Islet of Langerhans (tissue), 1 donor: ENCODE measurements around the gene TIMM21.

Experiments
- FAIRE-seq: peaks from one replicate; lab custom pipeline; 2011; peaks lifted over from hg19 to GRCh38; lab: Jason Lieb, UNC

The TIMM21 gene

GRCh38 chr18:74194691-74195090 is 46.4 kb downstream of the TIMM21 start:
- FAIRE-seq = no peak

GRCh38 chr18:74196220-74197119 is 48.1 kb downstream of the TIMM21 start:
- FAIRE-seq = peak; percentile 99

GRCh38 chr18:74197705-74198341 is 49.5 kb downstream of the TIMM21 start:
- FAIRE-seq = no peak

DNA sequence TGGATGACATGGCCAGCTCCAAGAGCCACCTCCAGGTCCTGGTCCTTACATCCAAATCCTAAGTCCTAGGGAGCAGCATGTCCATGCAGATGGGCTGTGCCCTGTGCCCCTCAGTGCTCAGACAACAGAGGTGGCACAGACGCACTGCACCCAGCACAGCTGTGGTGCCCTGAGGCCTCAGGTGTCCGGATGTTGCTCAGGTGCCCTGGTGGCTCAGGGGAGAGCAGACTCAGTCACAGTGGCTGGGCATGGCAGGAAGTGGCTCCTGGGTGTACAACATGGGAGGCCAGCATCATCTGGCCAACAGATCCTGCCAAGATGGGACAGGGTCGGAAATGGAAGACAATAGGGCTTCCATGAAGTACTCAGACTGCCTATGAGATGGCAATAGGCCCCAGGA is 50.1 kb downstream of the TIMM21 start:
- FAIRE-seq = no peak

- no peak for FAIRE-seq
Observed at GRCh38 chr18:74200780-74201179, 52.5 kb downstream of the TIMM21 start.

DNA sequence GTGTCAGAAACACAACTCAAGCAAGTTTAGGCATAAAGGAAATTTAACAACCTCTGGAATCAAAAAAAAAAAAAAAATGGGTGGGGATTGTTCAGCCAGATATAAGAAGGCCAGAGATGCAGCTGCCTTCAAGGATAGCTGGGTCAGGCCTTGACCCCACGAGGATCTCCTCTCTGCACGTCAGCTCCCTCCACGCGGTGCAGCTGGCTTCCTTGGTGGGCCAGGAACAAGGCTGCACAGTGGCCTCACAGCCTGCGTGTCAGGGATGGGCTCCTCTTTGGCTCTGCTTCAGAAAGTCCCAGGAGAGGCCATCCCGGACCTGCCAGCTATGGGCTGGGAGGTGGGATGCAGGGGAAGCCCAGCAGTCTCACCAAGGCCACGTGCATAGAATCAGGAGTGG is 55.5 kb downstream of the TIMM21 start:
- FAIRE-seq = no peak

- no peak for FAIRE-seq
Observed at GRCh38 chr18:74204526-74205152, 56.3 kb downstream of the TIMM21 start.
